Activated T-cell treated with anti-CD3 and anti-CD28 coated beads, Interleukin-2, amount 50 U/mL, for 24 hours (primary cell): ENCODE measurements around the gene SCYGR1.
A peak's percentile ranks its signal among the peaks of the same experiment; 100 is the strongest.
"Not testable (repeated sequence)": the region's sequence is repeated elsewhere in the genome, so short reads cannot be mapped to it uniquely, and the experiment has no call there.

Experiments used
- DNase-seq: peaks from one replicate; pipeline ENCODE4 v3.0.0-alpha.2; 2020
- H3K27ac Mint-ChIP-seq: 2 replicates; pipeline ENCODE4 v1.8.0; 2020; ENCODE audit warnings: mild to moderate bottlenecking, mixed read lengths
- H3K27me3 Mint-ChIP-seq: 2 replicates; pipeline ENCODE4 v1.8.0; 2020; ENCODE audit warnings: mixed read lengths
- H3K36me3 Mint-ChIP-seq: 2 replicates; pipeline ENCODE4 v1.8.0; 2020; ENCODE audit warnings: low read depth, mixed read lengths
- H3K4me1 Mint-ChIP-seq: 2 replicates; pipeline ENCODE4 v1.8.0; 2020; ENCODE audit warnings: low read depth, mixed read lengths
- H3K4me3 Mint-ChIP-seq: 2 replicates; pipeline ENCODE4 v1.8.0; 2020; ENCODE audit warnings: mild to moderate bottlenecking, moderate library complexity, mixed read lengths
- H3K9me3 Mint-ChIP-seq: 2 replicates; pipeline ENCODE4 v1.8.0; 2020; ENCODE audit warnings: mixed read lengths

SCYGR1 gene

DNA sequence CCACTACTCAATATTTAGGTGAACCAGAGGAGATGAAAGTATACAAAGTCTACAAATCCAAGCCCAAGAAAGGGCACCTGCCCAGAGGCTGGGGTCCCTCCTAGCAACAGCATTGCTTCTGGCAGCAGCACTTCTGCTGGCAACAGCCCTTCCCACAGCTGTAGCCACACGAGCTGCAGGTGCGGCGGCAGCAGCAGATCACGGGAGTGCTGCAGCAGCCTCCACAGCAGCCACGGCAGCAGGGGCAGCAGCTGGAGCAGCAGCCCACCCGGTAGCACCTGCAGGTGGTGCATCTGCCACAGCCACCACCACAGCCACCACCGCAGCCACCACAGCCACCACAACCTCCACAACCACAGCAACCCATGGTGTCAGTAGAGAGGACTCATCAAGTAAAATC, at the start of gene SCYGR1:
TSS of gene SCYGR1 (minus strand) at position 367 of the 400 bp plus-strand sequence. CDS start at position 367, 0 bp downstream.
- not testable (repeated sequence) for H3K27ac Mint-ChIP-seq, H3K36me3 Mint-ChIP-seq, DNase-seq, H3K9me3 Mint-ChIP-seq, H3K4me3 Mint-ChIP-seq, H3K27me3 Mint-ChIP-seq
- peaks cover 15% of the 10 kb centered on the region for H3K4me1 Mint-ChIP-seq

GRCh38 chr2:227436436-227437174, 48.9 kb upstream of the SCYGR1 start:
- H3K4me3 Mint-ChIP-seq: no peak overlapping the region
- H3K9me3 Mint-ChIP-seq: peaks cover 10% of the 10 kb centered on the region
- DNase-seq: no peak
- peaks cover 1% of the 10 kb centered on the region for H3K4me1 Mint-ChIP-seq
- no peak overlapping the region for H3K27ac Mint-ChIP-seq
- peaks cover 9% of the 10 kb centered on the region for H3K36me3 Mint-ChIP-seq
- no peaks in the 10 kb centered on the region for H3K27me3 Mint-ChIP-seq

- H3K27ac Mint-ChIP-seq: no peak overlapping the region
- DNase-seq: no peak
- H3K4me1 Mint-ChIP-seq: peaks cover 9% of the 10 kb centered on the region
- peaks cover 9% of the 10 kb centered on the region for H3K36me3 Mint-ChIP-seq
- peaks cover 10% of the 10 kb centered on the region for H3K9me3 Mint-ChIP-seq
- H3K4me3 Mint-ChIP-seq: no peak overlapping the region
- H3K27me3 Mint-ChIP-seq: no peaks in the 10 kb centered on the region
Observed at GRCh38 chr2:227433171-227433570, 45.4 kb upstream of the SCYGR1 start.

GRCh38 chr2:227430639-227431038, 42.9 kb upstream of the SCYGR1 start:
- no peak overlapping the region for H3K4me3 Mint-ChIP-seq
- DNase-seq: no peak
- H3K27ac Mint-ChIP-seq: no peak overlapping the region
- H3K36me3 Mint-ChIP-seq: peaks cover 9% of the 10 kb centered on the region
- peaks cover 10% of the 10 kb centered on the region for H3K9me3 Mint-ChIP-seq
- no peaks in the 10 kb centered on the region for H3K27me3 Mint-ChIP-seq
- H3K4me1 Mint-ChIP-seq: peaks cover 9% of the 10 kb centered on the region

- H3K27me3 Mint-ChIP-seq: no peaks in the 10 kb centered on the region
- H3K4me3 Mint-ChIP-seq: no peak overlapping the region
- no peak overlapping the region for H3K27ac Mint-ChIP-seq
- H3K9me3 Mint-ChIP-seq: peaks cover 10% of the 10 kb centered on the region
- no peak for DNase-seq
- H3K36me3 Mint-ChIP-seq: peaks cover 9% of the 10 kb centered on the region
- H3K4me1 Mint-ChIP-seq: peaks cover 8% of the 10 kb centered on the region
Observed at GRCh38 chr2:227428731-227429285, 41.1 kb upstream of the SCYGR1 start.

- no peak for DNase-seq
- H3K4me1 Mint-ChIP-seq: peaks cover 5% of the 10 kb centered on the region
- H3K36me3 Mint-ChIP-seq: no peaks in the 10 kb centered on the region
- H3K27me3 Mint-ChIP-seq: no peaks in the 10 kb centered on the region
- H3K27ac Mint-ChIP-seq: no peak overlapping the region
- H3K9me3 Mint-ChIP-seq: no peaks in the 10 kb centered on the region
- H3K4me3 Mint-ChIP-seq: no peak overlapping the region
Observed at GRCh38 chr2:227423656-227424499, 36.1 kb upstream of the SCYGR1 start.

- Mint-ChIP-seq H3K4me1 (peaks cover 15% of the 10 kb centered on the region), H3K36me3 (no peaks in the 10 kb centered on the region), H3K4me3 (no peak overlapping the region), H3K27ac (no peak overlapping the region), H3K27me3 (no peaks in the 10 kb centered on the region), H3K9me3 (no peaks in the 10 kb centered on the region)
- DNase-seq: no peak
Observed at GRCh38 chr2:227420087-227421052, 32.6 kb upstream of the SCYGR1 start.

GRCh38 chr2:227416701-227417100, 29.0 kb upstream of the SCYGR1 start:
- no peaks in the 10 kb centered on the region for H3K36me3 Mint-ChIP-seq
- no peak overlapping the region for H3K27ac Mint-ChIP-seq
- DNase-seq: no peak
- no peaks in the 10 kb centered on the region for H3K27me3 Mint-ChIP-seq
- H3K9me3 Mint-ChIP-seq: no peaks in the 10 kb centered on the region
- peaks cover 44% of the 10 kb centered on the region for H3K4me1 Mint-ChIP-seq
- H3K4me3 Mint-ChIP-seq: no peak overlapping the region

GRCh38 chr2:227415538-227416424, 28.0 kb upstream of the SCYGR1 start:
- H3K27me3 Mint-ChIP-seq: no peaks in the 10 kb centered on the region
- peaks cover 53% of the 10 kb centered on the region for H3K4me1 Mint-ChIP-seq
- peak overlapping the region; percentile 92 for H3K27ac Mint-ChIP-seq
- H3K9me3 Mint-ChIP-seq: no peaks in the 10 kb centered on the region
- H3K4me3 Mint-ChIP-seq: no peak overlapping the region
- no peaks in the 10 kb centered on the region for H3K36me3 Mint-ChIP-seq
- DNase-seq: no peak

DNA sequence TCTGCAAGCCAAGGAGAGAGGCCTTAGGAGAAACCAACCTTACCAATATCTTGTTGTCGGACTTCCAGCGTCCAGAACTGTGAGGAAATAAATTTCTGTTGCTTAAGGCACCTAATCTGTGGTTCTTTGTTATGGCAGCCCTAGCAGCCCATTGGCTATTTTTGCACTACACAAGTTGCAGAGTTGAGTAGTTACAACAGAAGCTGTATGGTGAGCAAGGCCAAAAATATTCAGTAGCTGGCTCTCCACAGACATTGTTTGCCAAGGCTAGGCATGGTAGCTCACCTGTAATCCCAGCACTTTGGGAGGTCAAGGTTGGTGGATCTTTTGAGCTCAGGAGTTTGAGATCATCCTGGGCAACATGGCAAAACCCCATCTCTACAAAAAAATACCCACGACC, 27.1 kb upstream of the SCYGR1 start:
- no peak for DNase-seq
- Mint-ChIP-seq H3K27ac (peak overlapping the region; percentile 92), H3K9me3 (no peaks in the 10 kb centered on the region), H3K36me3 (no peaks in the 10 kb centered on the region), H3K4me1 (peaks cover 61% of the 10 kb centered on the region), H3K4me3 (no peak overlapping the region), H3K27me3 (no peaks in the 10 kb centered on the region)

- Mint-ChIP-seq H3K36me3 (no peaks in the 10 kb centered on the region), H3K9me3 (no peaks in the 10 kb centered on the region), H3K4me1 (peaks cover 64% of the 10 kb centered on the region), H3K4me3 (no peak overlapping the region), H3K27ac (peak overlapping the region; percentile 69), H3K27me3 (no peaks in the 10 kb centered on the region)
- DNase-seq: no peak
Observed at GRCh38 chr2:227413371-227413770, 25.6 kb upstream of the SCYGR1 start.

DNA sequence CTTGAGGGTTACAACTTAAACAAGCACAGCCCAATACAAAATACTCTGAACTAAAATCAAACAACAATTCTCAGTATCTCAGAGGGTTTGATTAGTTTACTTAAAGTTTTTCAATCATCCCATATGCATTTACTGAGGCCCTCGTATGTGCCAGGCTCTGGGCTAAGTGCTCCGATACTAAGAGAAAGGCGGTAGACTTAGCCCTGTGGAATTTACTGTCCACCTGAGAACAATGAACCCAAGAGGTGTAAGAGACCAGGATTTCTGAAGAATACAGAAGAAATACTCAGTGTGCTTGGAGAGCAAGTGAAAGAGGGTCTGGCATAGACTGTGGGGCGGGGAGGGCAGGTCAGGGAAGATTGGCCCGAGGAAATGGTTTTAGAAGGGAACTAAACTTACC, 25.1 kb upstream of the SCYGR1 start:
- peak overlapping the region; percentile 69 for H3K27ac Mint-ChIP-seq
- no peak overlapping the region for H3K4me3 Mint-ChIP-seq
- no peaks in the 10 kb centered on the region for H3K36me3 Mint-ChIP-seq
- DNase-seq: no peak
- peaks cover 65% of the 10 kb centered on the region for H3K4me1 Mint-ChIP-seq
- no peaks in the 10 kb centered on the region for H3K27me3 Mint-ChIP-seq
- no peaks in the 10 kb centered on the region for H3K9me3 Mint-ChIP-seq

GRCh38 chr2:227411990-227412350, 24.2 kb upstream of the SCYGR1 start:
- peak overlapping the region; percentile 90 for H3K27ac Mint-ChIP-seq
- H3K4me3 Mint-ChIP-seq: peak overlapping the region; percentile 7
- H3K9me3 Mint-ChIP-seq: no peaks in the 10 kb centered on the region
- no peak for DNase-seq
- H3K36me3 Mint-ChIP-seq: no peaks in the 10 kb centered on the region
- H3K4me1 Mint-ChIP-seq: peaks cover 65% of the 10 kb centered on the region
- H3K27me3 Mint-ChIP-seq: no peaks in the 10 kb centered on the region
